ENCODE results near the gene TRABD2B. TPM values are rescaled to one million over a fixed set of nuclear protein-coding genes. Genes with fewer than 3 reads are reported as not detected.

The TRABD2B gene
- total RNA-seq, 1 donor from 2014 or later, result 1.8 TPM

- no peak for ATAC-seq
These were observed 142.0 kb downstream of the TRABD2B start for GRCh38 chr1:47855230-47855629.

DNA sequence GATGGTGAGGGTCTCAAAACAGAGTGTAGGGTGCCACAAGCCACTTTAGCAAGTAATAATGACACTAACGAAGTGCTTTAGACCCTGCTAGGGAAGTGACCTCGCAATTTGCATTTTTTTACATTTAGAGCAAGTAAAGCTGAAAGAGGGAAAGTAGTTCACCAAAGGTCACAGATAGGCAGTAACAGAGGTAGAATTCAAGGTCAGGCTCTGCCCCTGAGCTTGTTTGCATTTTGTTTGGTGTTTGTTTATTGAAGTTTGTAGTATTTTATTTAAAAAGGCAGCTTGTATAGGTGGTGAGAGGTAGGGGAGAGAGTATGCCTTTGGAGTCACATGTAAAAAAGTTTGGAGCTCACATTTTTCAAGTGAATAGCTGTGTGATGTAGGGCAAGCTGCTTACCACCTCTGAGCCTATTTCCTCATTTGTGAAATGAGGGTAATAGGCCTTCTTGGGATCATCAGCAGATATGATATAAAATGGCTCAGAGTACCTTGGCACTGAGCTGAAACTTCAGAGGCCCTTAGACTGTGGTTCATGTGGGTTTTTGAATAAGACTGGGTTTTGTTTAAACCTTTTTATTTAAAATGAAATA lies 142.5 kb downstream of the TRABD2B start:
- ATAC-seq, result no peak
- intact Hi-C loops (cut with DNase I), result no loop called here
- no peak for TF ChIP-seq CTCF (IDR thresholded peaks at IDR 0.05)

More at GRCh38 chr1:47855230-47855629, 142.0 kb downstream of the TRABD2B start:
- intact Hi-C loops (cut with DNase I), result no loop called here
- DNase-seq, result no peak
- TF ChIP-seq CTCF (IDR thresholded peaks at IDR 0.05), result no peak
- no peaks in the 10 kb centered on the region for H3K4me1 ChIP-seq
- no peaks in the 10 kb centered on the region for H3K9me3 ChIP-seq
- H3K36me3 ChIP-seq, result no peaks in the 10 kb centered on the region
- no peak overlapping the region for H3K4me3 ChIP-seq
- no peak overlapping the region for H3K27ac ChIP-seq
- H3K27me3 ChIP-seq (ENCODE audit: low read depth), result no peaks in the 10 kb centered on the region

GRCh38 chr1:47853852-47854251 lies 143.3 kb downstream of the TRABD2B start:
- intact Hi-C loops (cut with DNase I), result no loop called here
- H3K27ac ChIP-seq, result no peak overlapping the region
- no peak for TF ChIP-seq CTCF (IDR thresholded peaks at IDR 0.05)
- ATAC-seq (no peak), DNase-seq (no peak)
- no peaks in the 10 kb centered on the region for H3K4me1 ChIP-seq
- H3K9me3 ChIP-seq, result no peaks in the 10 kb centered on the region
- H3K27me3 ChIP-seq (ENCODE audit: low read depth), result no peaks in the 10 kb centered on the region
- H3K36me3 ChIP-seq, result no peaks in the 10 kb centered on the region
- H3K4me3 ChIP-seq, result no peak overlapping the region

More for the DNA sequence above, 142.5 kb downstream of the TRABD2B start:
- Histone ChIP-seq H3K4me1 (no peaks in the 10 kb centered on the region), H3K4me3 (no peak overlapping the region), H3K9me3 (no peaks in the 10 kb centered on the region), H3K27me3 (ENCODE audit: low read depth) (no peaks in the 10 kb centered on the region), H3K36me3 (no peaks in the 10 kb centered on the region), H3K27ac (no peak overlapping the region)
- no peak for DNase-seq

GRCh38 chr1:47853059-47853458 lies 144.1 kb downstream of the TRABD2B start:
- intact Hi-C loops (cut with DNase I), result no loop called here
- H3K36me3 ChIP-seq, result no peaks in the 10 kb centered on the region
- no peak overlapping the region for H3K27ac ChIP-seq
- H3K4me3 ChIP-seq, result no peak overlapping the region
- no peak for DNase-seq
- no peaks in the 10 kb centered on the region for H3K27me3 ChIP-seq (ENCODE audit: low read depth)
- no peaks in the 10 kb centered on the region for H3K4me1 ChIP-seq
- no peak for ATAC-seq
- H3K9me3 ChIP-seq, result no peaks in the 10 kb centered on the region
- no peak for TF ChIP-seq CTCF (IDR thresholded peaks at IDR 0.05)

DNA sequence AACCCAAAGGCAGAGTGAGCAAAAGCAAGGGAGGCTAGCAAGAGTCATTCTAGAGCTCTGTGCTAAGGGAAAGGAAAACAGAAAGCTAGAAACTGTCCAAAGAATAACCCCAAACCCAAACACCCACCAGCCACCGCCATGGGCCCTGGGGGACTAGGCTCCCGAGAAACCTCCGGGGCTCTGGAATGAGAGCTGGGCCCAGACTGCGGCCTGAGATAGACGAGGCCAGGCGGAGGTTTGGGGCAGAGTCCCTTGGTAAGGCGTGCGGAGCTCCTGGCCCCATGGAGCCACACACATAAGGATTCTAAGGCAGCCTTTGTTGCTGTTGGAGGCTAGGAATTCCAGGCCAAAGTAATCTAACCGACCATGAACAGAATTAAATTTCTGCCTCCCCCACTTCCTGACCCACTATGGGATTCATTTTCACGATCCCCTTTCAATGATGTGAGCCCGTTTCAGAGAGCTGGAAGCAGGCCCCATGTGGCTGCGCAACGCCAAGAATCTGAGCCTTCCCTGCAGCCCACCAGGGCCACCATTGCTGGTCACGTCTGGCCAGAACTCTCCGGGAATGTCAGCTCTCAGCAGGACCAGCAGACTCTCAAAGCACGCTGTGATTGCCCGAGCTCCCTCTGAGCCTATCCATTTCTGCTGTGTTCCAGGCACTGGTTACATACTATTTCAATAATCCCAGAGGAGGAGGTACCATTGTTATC lies 145.0 kb downstream of the TRABD2B start:
- DNase-seq, result no peak
- Histone ChIP-seq H3K4me3 (no peak overlapping the region), H3K9me3 (no peaks in the 10 kb centered on the region), H3K36me3 (no peaks in the 10 kb centered on the region), H3K27me3 (ENCODE audit: low read depth) (no peaks in the 10 kb centered on the region), H3K4me1 (no peaks in the 10 kb centered on the region), H3K27ac (no peak overlapping the region)
- TF ChIP-seq CTCF (IDR thresholded peaks at IDR 0.05), result no peak
- intact Hi-C loops (cut with DNase I), result no loop called here
- no peak for ATAC-seq

All from lower lobe of right lung (tissue), 2 donors.